Measurements from ENCODE around the gene SH3BP5.

SH3BP5 gene

GRCh38 chr3:15217011-15217671 is 115.2 kb downstream of the SH3BP5 start:
- TF ChIP-seq CTCF (IDR thresholded peaks at IDR 0.05; ENCODE audit: borderline replicate concordance, insufficient read depth, low read depth, low read length), result no peak
- H3K4me3 ChIP-seq (ENCODE audit: low read depth, low read length), result no peak overlapping the region

- no peak overlapping the region for H3K4me3 ChIP-seq (ENCODE audit: low read depth, low read length)
- TF ChIP-seq CTCF (IDR thresholded peaks at IDR 0.05; ENCODE audit: borderline replicate concordance, insufficient read depth, low read depth, low read length), result no peak
Measured at GRCh38 chr3:15216501-15216900, 115.9 kb downstream of the SH3BP5 start.

- no peak for TF ChIP-seq CTCF (IDR thresholded peaks at IDR 0.05; ENCODE audit: borderline replicate concordance, insufficient read depth, low read depth, low read length)
- no peak overlapping the region for H3K4me3 ChIP-seq (ENCODE audit: low read depth, low read length)
Measured at GRCh38 chr3:15215996-15216395, 116.4 kb downstream of the SH3BP5 start.

GRCh38 chr3:15214758-15215157 is 117.6 kb downstream of the SH3BP5 start:
- no peak for TF ChIP-seq CTCF (IDR thresholded peaks at IDR 0.05; ENCODE audit: borderline replicate concordance, insufficient read depth, low read depth, low read length)
- H3K4me3 ChIP-seq (ENCODE audit: low read depth, low read length), result no peak overlapping the region

- TF ChIP-seq CTCF (IDR thresholded peaks at IDR 0.05; ENCODE audit: borderline replicate concordance, insufficient read depth, low read depth, low read length), result no peak
- H3K4me3 ChIP-seq (ENCODE audit: low read depth, low read length), result no peak overlapping the region
Measured at GRCh38 chr3:15211937-15212336, 120.4 kb downstream of the SH3BP5 start.

GRCh38 chr3:15207836-15208504 is 124.4 kb downstream of the SH3BP5 start:
- no peak for TF ChIP-seq CTCF (IDR thresholded peaks at IDR 0.05; ENCODE audit: borderline replicate concordance, insufficient read depth, low read depth, low read length)
- no peak overlapping the region for H3K4me3 ChIP-seq (ENCODE audit: low read depth, low read length)

Data from GM12875 (cell line).